NCI-H2171 (cell line): ENCODE results near the gene MAD1L1.
"Not testable (repeated sequence)": the region's sequence is repeated elsewhere in the genome, so short reads cannot be mapped to it uniquely, and the experiment has no call there.

ENCODE experiments used
- DNase-seq: peaks from one replicate; lab custom pipeline; 2025; lab: John Stamatoyannopoulos, UW

The MAD1L1 gene

GRCh38 chr7:2044311-2044882 lies 188.3 kb downstream of the MAD1L1 start:
- no peak for DNase-seq

DNA sequence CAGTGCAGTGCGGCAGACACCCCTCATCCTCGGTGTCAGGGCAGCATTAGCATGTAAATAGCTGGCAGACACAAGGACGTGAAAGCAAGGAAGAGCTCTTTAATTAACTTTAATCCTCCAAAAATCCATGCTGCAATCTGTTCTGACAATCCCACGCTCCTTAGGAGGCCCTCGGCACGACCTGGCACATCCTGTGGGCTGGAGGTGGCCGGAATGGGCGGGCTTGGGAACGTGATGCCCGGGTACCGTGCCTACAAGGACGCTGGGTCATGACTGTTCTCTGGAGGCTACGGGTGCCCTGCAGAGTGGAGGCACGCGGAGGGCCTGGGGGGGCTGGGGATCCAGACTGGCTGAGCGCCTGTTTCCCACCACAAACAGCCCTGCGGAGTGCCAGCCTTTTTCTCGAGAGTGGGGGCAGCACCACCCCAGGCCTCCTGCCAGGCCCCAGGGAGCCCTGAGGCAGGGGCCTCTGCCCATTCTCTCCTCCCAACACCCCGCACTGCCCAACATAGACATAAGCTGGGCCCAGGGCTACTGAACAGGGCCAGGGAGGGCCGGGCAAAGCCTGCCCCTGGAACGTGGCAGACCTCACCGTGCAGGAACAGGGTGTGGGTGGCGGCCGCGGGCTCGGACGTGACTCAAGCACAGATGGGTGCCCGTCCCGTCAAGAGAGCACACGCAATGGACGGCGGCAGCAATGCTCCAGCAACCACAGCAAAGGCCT lies 189.3 kb downstream of the MAD1L1 start:
- no peak for DNase-seq

GRCh38 chr7:2042650-2043049 lies 190.1 kb downstream of the MAD1L1 start:
- DNase-seq: no peak

DNA sequence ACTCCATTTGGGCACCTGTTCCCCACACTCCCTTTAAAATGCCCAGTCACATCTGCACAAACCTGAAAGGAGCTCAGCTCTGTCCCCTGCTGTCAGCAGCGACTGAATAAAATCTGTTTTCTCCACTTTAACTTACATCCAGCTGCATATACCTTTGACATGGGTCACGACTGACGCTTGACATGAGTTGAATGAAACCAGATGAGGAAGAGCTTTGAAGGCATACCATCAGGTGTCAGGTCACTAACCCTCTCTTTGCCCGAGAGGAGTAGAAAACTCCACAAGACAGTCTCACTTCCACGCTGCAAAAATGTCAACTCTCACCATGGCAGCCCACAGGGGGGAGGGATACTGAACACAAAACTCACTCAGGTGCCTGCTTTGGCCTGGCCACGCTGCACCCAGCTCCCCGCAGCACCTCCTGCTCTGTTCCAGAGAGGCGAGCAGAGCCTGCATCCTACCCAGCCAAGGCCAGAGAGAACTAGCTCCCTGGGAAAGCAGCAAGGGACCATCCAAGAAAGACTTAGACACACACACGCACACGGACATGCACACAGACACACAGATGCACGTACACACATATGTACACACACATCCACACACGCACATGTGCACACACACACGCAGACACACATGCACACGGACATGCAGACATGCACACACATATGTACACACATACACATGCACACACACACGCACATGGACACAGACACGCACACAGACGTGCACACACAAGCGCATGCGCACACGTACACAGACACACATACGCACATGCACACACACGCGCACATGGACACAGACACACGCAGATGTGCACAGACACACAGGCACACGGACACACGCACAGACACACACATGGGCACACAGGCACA lies 191.0 kb downstream of the MAD1L1 start:
- no peak for DNase-seq

GRCh38 chr7:2040893-2041270 lies 191.9 kb downstream of the MAD1L1 start:
- DNase-seq: no peak

GRCh38 chr7:2040201-2040892 lies 192.4 kb downstream of the MAD1L1 start:
- DNase-seq: no peak

- DNase-seq: no peak
Observed at GRCh38 chr7:2038931-2039728, 193.6 kb downstream of the MAD1L1 start.

DNA sequence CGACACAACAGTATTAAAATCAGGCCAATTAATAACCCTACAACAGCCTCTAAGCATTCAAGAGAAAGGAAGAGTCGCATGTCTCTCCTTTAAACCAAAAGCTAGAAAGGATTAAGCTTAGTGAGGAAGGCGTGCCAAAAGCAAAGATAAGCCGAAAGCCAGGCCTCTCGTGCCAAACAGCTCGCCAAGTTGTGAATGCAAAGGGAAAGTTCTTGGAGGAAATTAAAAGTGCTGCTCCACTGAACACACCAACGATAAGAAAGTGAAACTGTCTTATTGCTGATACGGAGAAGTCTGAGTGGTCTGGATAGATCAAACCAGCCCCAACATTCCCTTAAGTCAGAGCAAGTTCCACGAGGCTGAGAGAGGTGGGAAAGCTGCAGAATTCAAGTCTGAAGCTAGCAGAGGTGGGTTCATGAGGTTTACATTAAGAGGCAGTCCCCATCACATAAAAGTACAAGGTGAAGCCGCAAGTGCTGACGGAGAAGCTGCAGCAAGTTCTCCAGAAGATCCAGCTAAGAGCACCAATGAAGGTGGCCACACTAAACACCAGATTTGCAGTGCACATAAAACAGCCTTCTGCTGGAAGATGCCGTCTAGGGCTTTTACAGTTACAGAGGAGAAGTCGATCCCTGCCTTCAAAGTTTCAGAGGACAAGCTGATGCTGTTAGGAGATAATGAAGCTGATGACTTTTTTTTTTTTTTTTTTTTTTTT lies 194.8 kb downstream of the MAD1L1 start:
- DNase-seq: no peak

- DNase-seq: no peak
Observed at GRCh38 chr7:2037301-2037807, 195.4 kb downstream of the MAD1L1 start.

GRCh38 chr7:2036786-2037185 lies 196.0 kb downstream of the MAD1L1 start:
- no peak for DNase-seq

DNA sequence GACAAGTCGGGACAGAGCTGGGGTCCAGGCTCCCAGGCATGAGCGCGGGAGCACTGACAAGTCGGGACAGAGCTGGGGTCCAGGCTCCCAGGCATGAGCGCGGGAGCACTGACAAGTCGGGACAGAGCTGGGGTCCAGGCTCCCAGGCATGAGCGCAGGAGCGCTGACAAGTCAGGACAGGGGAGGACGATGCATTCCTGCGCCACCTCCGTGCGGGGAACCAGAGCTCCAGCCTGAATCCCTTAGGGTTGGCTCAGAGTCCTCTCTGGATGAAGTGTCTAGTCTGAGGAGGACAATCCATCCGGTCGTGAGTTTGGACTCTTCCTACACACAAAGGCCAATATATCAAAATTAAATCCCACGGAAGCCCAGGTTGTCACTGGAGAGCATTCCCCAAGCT lies 196.5 kb downstream of the MAD1L1 start:
- not testable (repeated sequence) for DNase-seq

- no peak for DNase-seq
Observed at GRCh38 chr7:2034291-2035201, 198.2 kb downstream of the MAD1L1 start.

- DNase-seq: no peak
Observed at GRCh38 chr7:2033586-2034135, 199.1 kb downstream of the MAD1L1 start.

DNA sequence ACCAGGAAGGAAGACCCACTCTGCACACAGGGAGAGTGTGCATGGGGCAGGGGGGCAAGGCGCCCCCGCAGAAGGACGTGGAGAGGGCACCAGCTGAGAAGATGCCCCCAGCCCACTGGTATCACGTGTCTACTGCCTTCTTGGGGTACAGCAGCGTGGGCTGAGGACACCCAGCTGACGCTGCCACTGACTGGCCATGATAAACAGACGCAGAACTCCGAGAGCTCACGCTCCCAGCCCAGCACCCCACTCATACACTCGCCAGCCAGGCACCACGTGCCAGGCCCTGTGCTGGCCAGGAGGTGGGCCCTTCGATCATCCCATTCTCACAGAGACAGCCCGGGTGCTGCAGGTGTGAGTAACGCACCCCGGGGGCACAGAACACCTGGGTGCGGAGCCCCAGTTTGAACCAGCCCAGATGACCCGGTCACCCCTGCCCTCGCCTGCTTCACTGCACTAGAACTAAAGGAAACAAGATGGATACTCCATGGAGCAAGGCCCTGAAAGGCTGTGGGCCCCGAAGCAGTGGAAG lies 199.8 kb downstream of the MAD1L1 start:
- no peak for DNase-seq

GRCh38 chr7:2032030-2032875 lies 200.5 kb downstream of the MAD1L1 start:
- DNase-seq: no peak

GRCh38 chr7:2031451-2031845 lies 201.3 kb downstream of the MAD1L1 start:
- DNase-seq: no peak

GRCh38 chr7:2030475-2031450 lies 202.0 kb downstream of the MAD1L1 start:
- DNase-seq: peak; percentile 82
